Suprapubic skin (tissue), 3 donors: ENCODE data around the gene USF1.

Source experiments
- CTCF ChIP-seq, 2 donors: fragments of 200-600 bp in 1 of 2; fragments of 450-650 bp in 1 of 2; sonication (generic) in 1 of 2; IDR thresholded peaks; one replicate each; pipeline ENCODE4 v1.5.1; 2016 to 2019; ENCODE audit warnings: antibody characterized with exemption in 2 of 2, mild to moderate bottlenecking in 1 of 2, moderate library complexity in 1 of 2
- POLR2A ChIP-seq, 2 donors: fragments of 450-650 bp; IDR thresholded peaks; one replicate each; pipeline ENCODE4 v1.6.1; 2017; ENCODE audit warnings: antibody characterized with exemption in 2 of 2, mild to moderate bottlenecking in 2 of 2, moderate library complexity in 2 of 2

- TF ChIP-seq CTCF (IDR thresholded peaks at IDR 0.05) (no peak), POLR2A (IDR thresholded peaks at IDR 0.05) (no peak)
Measured at GRCh38 chr1:161086457-161086856, 40.7 kb upstream of the USF1 start.
